ENCODE measurements around the gene INO80. TPM values are rescaled to one million over a fixed set of nuclear protein-coding genes. Genes with fewer than 3 reads are reported as not detected.

Gene INO80
- polyA plus RNA-seq, 1 experiment = 5.2 TPM

DNA sequence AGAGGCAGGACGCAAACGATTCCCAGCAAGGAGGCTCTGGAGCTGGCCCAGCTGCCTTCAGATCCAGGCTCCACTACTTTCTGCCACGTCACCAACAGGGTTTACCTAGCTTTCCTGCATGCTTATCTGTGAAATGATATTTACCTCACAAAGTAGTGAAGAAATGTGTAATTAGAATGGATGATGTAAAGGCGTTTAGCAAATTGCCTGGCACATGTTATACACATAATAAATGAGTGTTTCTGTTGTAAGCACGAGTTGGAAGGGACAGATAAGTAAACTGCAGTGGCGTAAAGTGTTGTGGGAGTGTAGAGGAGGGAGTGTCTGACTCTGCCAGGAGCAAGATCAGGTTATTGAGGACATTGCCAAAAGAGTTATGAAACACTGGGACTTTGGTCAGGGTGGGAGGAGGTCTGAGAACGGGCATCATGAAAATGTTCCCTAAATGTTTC lies 166.3 kb downstream of the INO80 start:
- Histone ChIP-seq H3K27me3 (ENCODE audit: control insufficient read depth, insufficient read depth, low read length) (no peaks in the 10 kb centered on the region), H3K36me3 (ENCODE audit: control insufficient read depth, insufficient read depth, low read length) (no peaks in the 10 kb centered on the region), H3K4me3 (ENCODE audit: low read depth, low read length) (no peak overlapping the region)
- ChIA-PET POLR2A (interaction anchor here (0.7 kb wide), 1 partner anchor 26 kb away, joined by 9 read pairs; no protein-coding TSS in a partner anchor), CTCF (interaction anchor here (1.3 to 7.8 kb wide), 3 partner anchors 8 to 72 kb away, joined by 5 to 77 read pairs (median 9); no protein-coding TSS in a partner anchor)
- no peak for DNase-seq (ENCODE audit: low read depth)
- TF ChIP-seq, protein P1, sequence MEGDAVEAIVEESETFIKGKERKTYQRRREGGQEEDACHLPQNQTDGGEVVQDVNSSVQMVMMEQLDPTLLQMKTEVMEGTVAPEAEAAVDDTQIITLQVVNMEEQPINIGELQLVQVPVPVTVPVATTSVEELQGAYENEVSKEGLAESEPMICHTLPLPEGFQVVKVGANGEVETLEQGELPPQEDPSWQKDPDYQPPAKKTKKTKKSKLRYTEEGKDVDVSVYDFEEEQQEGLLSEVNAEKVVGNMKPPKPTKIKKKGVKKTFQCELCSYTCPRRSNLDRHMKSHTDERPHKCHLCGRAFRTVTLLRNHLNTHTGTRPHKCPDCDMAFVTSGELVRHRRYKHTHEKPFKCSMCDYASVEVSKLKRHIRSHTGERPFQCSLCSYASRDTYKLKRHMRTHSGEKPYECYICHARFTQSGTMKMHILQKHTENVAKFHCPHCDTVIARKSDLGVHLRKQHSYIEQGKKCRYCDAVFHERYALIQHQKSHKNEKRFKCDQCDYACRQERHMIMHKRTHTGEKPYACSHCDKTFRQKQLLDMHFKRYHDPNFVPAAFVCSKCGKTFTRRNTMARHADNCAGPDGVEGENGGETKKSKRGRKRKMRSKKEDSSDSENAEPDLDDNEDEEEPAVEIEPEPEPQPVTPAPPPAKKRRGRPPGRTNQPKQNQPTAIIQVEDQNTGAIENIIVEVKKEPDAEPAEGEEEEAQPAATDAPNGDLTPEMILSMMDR (IDR thresholded peaks at IDR 0.05; ENCODE audit: insufficient read depth, low read depth, low read length) = no peak

DNA sequence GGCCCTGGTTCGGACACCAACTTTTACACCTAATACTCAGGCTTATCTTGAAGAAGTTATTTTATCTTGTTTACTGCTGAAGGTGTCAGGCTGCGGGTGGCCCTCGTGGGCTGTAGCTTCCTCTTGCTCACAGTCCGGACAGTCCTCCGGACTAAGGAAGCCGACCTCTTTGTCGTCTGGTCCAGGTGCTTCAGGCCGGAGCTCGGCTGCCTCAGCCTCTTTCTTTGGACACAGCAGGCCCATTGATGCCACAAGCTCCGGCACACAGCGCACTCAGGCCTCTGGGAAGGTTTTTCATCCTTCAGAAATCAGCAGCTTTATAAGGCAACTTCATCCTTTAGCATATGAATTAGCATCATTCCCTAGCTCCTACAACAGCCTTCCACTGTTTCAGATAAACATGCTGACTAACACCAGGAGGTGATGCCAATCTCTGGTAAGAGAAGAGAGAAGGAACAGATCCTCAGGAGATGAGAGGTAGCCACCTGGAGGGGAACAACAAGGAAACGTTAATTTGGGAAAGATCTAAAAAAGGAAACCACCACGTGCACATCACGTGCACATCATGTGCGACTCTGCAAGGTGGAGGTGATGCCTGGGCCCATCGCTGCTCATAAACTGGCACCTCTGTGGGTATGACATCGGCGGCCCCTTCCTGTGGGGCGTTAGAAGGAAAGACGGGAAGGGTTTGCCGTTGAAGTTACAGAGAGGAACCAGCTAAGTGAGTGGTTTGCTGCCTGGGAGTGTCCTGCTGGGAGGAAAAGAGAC lies 167.2 kb downstream of the INO80 start:
- Histone ChIP-seq H3K36me3 (ENCODE audit: control insufficient read depth, insufficient read depth, low read length) (no peaks in the 10 kb centered on the region), H3K27me3 (ENCODE audit: control insufficient read depth, insufficient read depth, low read length) (no peaks in the 10 kb centered on the region), H3K4me3 (ENCODE audit: low read depth, low read length) (no peak overlapping the region)
- ChIA-PET CTCF (interaction anchor here (0.6 to 7.8 kb wide), 6 partner anchors 7 to 183 kb away, joined by 4 to 77 read pairs (median 7); partner anchors contain the start of gene DLL4), POLR2A (no interaction called here)
- TF ChIP-seq, protein P1 (IDR thresholded peaks at IDR 0.05; ENCODE audit: insufficient read depth, low read depth, low read length) = no peak
- DNase-seq (ENCODE audit: low read depth) = no peak

DNA sequence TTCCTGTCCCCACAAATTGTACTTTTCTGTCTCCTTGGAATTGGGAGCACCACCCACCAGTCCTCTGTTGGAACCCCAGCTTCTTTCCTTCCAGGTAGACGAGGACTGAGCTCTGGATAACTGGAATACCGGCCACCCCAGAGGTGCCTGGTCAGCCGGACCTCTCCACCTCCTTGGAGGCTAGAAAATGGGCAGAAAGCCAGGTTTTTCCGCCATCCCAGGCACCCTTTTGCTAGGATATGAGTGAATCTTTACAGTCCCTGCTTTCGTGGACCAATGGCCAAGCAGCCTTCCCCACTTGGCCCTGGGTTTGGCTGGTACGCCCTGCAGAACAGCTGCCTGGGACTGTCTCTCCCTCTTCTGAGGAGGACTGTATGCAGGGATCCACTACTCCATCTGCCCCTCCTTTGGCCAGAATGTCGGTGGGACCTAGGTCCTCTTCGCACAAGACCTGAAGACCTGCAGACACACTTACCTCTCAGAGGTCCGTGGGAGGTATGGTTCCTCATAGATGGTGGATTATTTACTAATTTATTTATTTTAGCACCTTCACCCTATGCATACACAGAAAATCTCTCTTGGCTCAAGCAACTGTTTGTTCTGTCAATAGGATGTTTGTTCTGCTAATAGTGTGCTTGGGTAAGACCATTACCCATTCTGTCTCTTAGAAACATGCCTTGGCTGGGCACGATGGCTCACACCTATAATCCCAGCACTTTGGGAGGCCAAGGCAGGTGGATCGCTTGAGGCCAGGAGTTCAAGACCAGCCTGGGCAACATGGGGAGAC lies 171.4 kb downstream of the INO80 start:
- TF ChIP-seq, protein P1 (IDR thresholded peaks at IDR 0.05; ENCODE audit: insufficient read depth, low read depth, low read length) = no peak
- Histone ChIP-seq H3K27me3 (ENCODE audit: control insufficient read depth, insufficient read depth, low read length) (no peaks in the 10 kb centered on the region), H3K4me3 (ENCODE audit: low read depth, low read length) (no peak overlapping the region), H3K36me3 (ENCODE audit: control insufficient read depth, insufficient read depth, low read length) (no peaks in the 10 kb centered on the region)
- DNase-seq (ENCODE audit: low read depth) = no peak
- POLR2A ChIA-PET = no interaction called here
- CTCF ChIA-PET = interaction anchor here (1.4 to 9.5 kb wide), 3 partner anchors 7 to 240 kb away, joined by 3 to 142 read pairs (median 77); partner anchors contain the start of gene CHAC1

DNA sequence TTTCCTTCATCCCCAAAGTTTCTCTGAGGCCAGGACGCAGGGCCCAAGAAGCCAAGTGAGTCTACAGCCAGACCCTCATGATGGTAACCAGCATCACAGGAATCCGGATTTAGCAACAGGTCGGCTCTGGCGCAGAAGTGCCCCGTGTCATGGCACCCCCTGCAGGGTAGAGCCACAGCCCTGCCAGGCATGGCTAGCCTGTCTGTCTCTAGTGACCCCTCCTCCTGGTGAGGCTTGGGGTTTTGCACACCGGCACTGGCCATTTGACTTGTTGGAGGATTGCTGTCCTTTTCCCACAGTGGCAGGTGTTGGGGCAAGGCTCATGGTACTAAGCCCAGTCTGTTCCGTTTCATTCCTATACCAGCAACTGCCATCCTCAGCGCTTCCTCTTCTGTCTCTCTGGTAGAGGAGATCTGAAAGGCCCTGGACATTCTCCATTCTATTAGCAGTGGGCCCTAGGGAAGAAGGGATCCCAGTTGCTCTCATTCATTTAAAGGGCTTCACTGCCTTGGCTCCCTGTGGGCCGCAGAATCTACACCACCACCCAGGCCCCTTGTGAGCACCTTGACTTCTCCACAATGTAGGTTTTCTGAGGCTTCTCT lies 172.2 kb downstream of the INO80 start:
- H3K36me3 ChIP-seq (ENCODE audit: control insufficient read depth, insufficient read depth, low read length) = no peaks in the 10 kb centered on the region
- no peak for DNase-seq (ENCODE audit: low read depth)
- TF ChIP-seq, protein P1 (IDR thresholded peaks at IDR 0.05; ENCODE audit: insufficient read depth, low read depth, low read length) = no peak
- H3K27me3 ChIP-seq (ENCODE audit: control insufficient read depth, insufficient read depth, low read length) = no peaks in the 10 kb centered on the region
- no peak overlapping the region for H3K4me3 ChIP-seq (ENCODE audit: low read depth, low read length)
- ChIA-PET CTCF (interaction anchor here (1.4 to 9.5 kb wide), 5 partner anchors 8 to 241 kb away, joined by 3 to 142 read pairs (median 83); partner anchors contain the start of genes CHAC1 and DLL4), POLR2A (no interaction called here)

Data from BJ (cell line).